HepG2 (cell line): ENCODE results near the gene PCNX1. TPM values are rescaled to one million over a fixed set of nuclear protein-coding genes. Genes with fewer than 3 reads are reported as not detected.

Experiments used
- ATAC-seq: fragments of 200-7000 bp; cut with Tn5 transposase; 3 replicates; pipeline ENCODE4 v1.9.1; 2020; ENCODE audit warnings: mild to moderate bottlenecking, moderate library complexity
- BruUV-seq: library from RNA; stranded (reverse); fragments of 400-500 nt; replicated peaks from 2 replicates; lab custom pipeline; 2021; lab: Mats Ljungman, UMichigan
- CTCF ChIA-PET: fragments of 300-600 bp; formaldehyde crosslinking; extraction: SDS; loops from one replicate; lab custom pipeline; 2021; ENCODE audit warnings: low total read pairs, inconsistent platforms, low intra/inter-chr PET ratio; lab: Yijun Ruan, JAX
- POLR2A ChIA-PET: fragments of 350-600 bp; sonication (Branson Sonifier 250); formaldehyde crosslinking; loops from one replicate; lab custom pipeline; 2020; ENCODE audit warnings: antibody characterized with exemption, inconsistent platforms; lab: Yijun Ruan, JAX
- DNase-seq: peaks from one replicate; pipeline ENCODE4 v3.0.0-alpha.2; 2015; ENCODE audit warnings: low spot score
- FAIRE-seq: peaks from 3 replicates; lab custom pipeline; 2011; peaks lifted over from hg19 to GRCh38; lab: Jason Lieb, UNC
- H2AFZ ChIP-seq: one replicate; pipeline ENCODE4 v1.6.1; 2011; ENCODE audit warnings: low read length, inconsistent platforms
- H3K27ac ChIP-seq: fragments of 300-600 bp; 3 replicates; pipeline ENCODE4 v1.8.0; 2011; ENCODE audit warnings: mixed run types, mild to moderate bottlenecking, mixed read lengths, low read length, inconsistent platforms; ENCODE audit not compliant: insufficient read depth; ENCODE audit errors: extremely low read length
- H3K27me3 ChIP-seq, 2 experiments: fragments of 200-600 bp in 1 of 2; 2 replicates in 1 of 2; 3 replicates in 1 of 2; pipeline versions ENCODE4 v1.6.0 to v1.8.0; 2011; ENCODE audit warnings: low read length in 2 of 2, mild to moderate bottlenecking in 2 of 2, moderate library complexity in 2 of 2, inconsistent platforms in 1 of 2; ENCODE audit not compliant: insufficient read depth in 2 of 2, control insufficient read depth in 1 of 2
- H3K36me3 ChIP-seq, 2 experiments: fragments of 200-600 bp in 1 of 2; replicated peaks in 1 of 2; 2 replicates in 1 of 2; 3 replicates in 1 of 2; pipeline versions ENCODE4 v1.5.1 to v1.8.0; 2011; ENCODE audit warnings: low read length in 2 of 2, inconsistent platforms in 1 of 2; ENCODE audit not compliant: insufficient read depth in 2 of 2, control insufficient read depth in 1 of 2
- H3K4me1 ChIP-seq: 2 replicates; pipeline ENCODE4 v1.5.1; 2012; ENCODE audit warnings: low read length, inconsistent platforms; ENCODE audit not compliant: insufficient read depth
- H3K4me2 ChIP-seq: 2 replicates; pipeline ENCODE4 v1.6.0; 2011; ENCODE audit warnings: low read depth, low read length, inconsistent platforms
- H3K4me3 ChIP-seq, 3 experiments: fragments of 200-600 bp in 1 of 3; sonication (generic), shearing (Covaris generic) in 1 of 3; replicated peaks in 1 of 3; 2 replicates each; pipeline ENCODE4 v1.5.1; 2011 to 2016; ENCODE audit warnings: low read length in 3 of 3, inconsistent platforms in 2 of 3, low read depth in 2 of 3, mild to moderate bottlenecking in 2 of 3, control low read depth in 1 of 3, mixed read lengths in 1 of 3; ENCODE audit not compliant: insufficient read depth in 1 of 3
- H3K79me2 ChIP-seq: one replicate; pipeline ENCODE4 v1.6.1; 2011; ENCODE audit warnings: low read length, inconsistent platforms; ENCODE audit not compliant: insufficient read depth
- H3K9ac ChIP-seq: 2 replicates; pipeline ENCODE4 v1.6.0; 2011; ENCODE audit warnings: mild to moderate bottlenecking, low read depth, low read length, inconsistent platforms; ENCODE audit not compliant: insufficient read depth
- H3K9me3 ChIP-seq: 2 replicates; pipeline ENCODE4 v1.5.1; 2012; ENCODE audit warnings: mild to moderate bottlenecking, low read length
- H4K20me1 ChIP-seq: 2 replicates; pipeline ENCODE4 v1.6.0; 2011; ENCODE audit warnings: inconsistent platforms, mild to moderate bottlenecking, low read length, moderate library complexity; ENCODE audit not compliant: insufficient read depth
- GATA4 ChIP-seq: sonication (generic); IDR thresholded peaks from 2 replicates; pipeline ENCODE4 v1.6.1; 2016; ENCODE audit warnings: antibody characterized with exemption, low read depth, borderline replicate concordance
- GATAD2A ChIP-seq: IDR thresholded peaks from 2 replicates; pipeline ENCODE4 v1.6.1; 2016
- KDM5B ChIP-seq: sonication (generic); formaldehyde crosslinking; IDR thresholded peaks from 2 replicates; pipeline ENCODE4 v1.4.0; 2020; ENCODE audit warnings: missing genetic modification reagents, mild to moderate bottlenecking, borderline replicate concordance
- ZEB1 ChIP-seq: IDR thresholded peaks from 2 replicates; pipeline ENCODE4 v1.6.1; 2012; ENCODE audit warnings: mild to moderate bottlenecking, low read depth, inconsistent platforms; ENCODE audit not compliant: insufficient replicate concordance
- ZFP41 ChIP-seq: sonication (generic); formaldehyde crosslinking; IDR thresholded peaks from 2 replicates; pipeline ENCODE4 v1.4.0; 2020; ENCODE audit warnings: mild to moderate bottlenecking, missing genetic modification reagents, borderline replicate concordance
- ZNF12 ChIP-seq: sonication (generic); formaldehyde crosslinking; IDR thresholded peaks from 2 replicates; pipeline ENCODE4 v1.5.0; 2020; ENCODE audit warnings: missing genetic modification reagents
- ZNF746 ChIP-seq: sonication (generic); formaldehyde crosslinking; IDR thresholded peaks from 2 replicates; pipeline ENCODE4 v1.8.0; 2022; ENCODE audit warnings: mild to moderate bottlenecking, missing genetic modification reagents
- ZNF839 ChIP-seq: sonication (generic); formaldehyde crosslinking; IDR thresholded peaks from 2 replicates; pipeline ENCODE4 v1.4.0; 2020; ENCODE audit warnings: missing genetic modification reagents, mild to moderate bottlenecking, borderline replicate concordance
- WGBS: methylation state at CpG from one replicate; pipeline ENCODE4 v1.1.6; 2017; ENCODE audit warnings: low lambda C conversion rate; 5-methylcytosine and 5-hydroxymethylcytosine counted together
- in situ Hi-C: cut with HindIII; loops from 2 replicates; pipeline ENCODE4 v1.10.0; 2017; ENCODE audit warnings: low pct_unique_long_range_greater_than_20kb; ENCODE audit not compliant: extremely low pct_ligation_motif_present
- intact Hi-C: fragments of 100-400 bp; cut with micrococcal nuclease; formaldehyde crosslinking; loops from one replicate; pipeline ENCODE4 v1.10.0; 2022; ENCODE audit not compliant: unreplicated experiment
- polyA plus RNA-seq, 8 experiments: library from polyadenylated mRNA; depleted of rRNA in 3 of 8; stranded (reverse) in 7 of 8; unstranded in 1 of 8; fragments of >200 nt; fragmentation: Illumina TruSeq in 4 of 8; extraction: Trizol in 4 of 8; gene quantifications; 2 replicates each; pipeline versions ENCODE4 v1.2.1 to v1.2.3, GENCODE V29; 2011 to 2016; ENCODE audit warnings: low read depth in 4 of 8, missing spikeins in 1 of 8, mixed read lengths in 1 of 8; ENCODE audit not compliant: insufficient read depth in 1 of 8
- total RNA-seq, 5 experiments: library from RNA; depleted of rRNA; stranded (reverse); fragments of >200 nt; fragmentation: Illumina TruSeq; extraction: Trizol; gene quantifications; 2 replicates each; pipeline ENCODE4 v1.2.3, GENCODE V29; 2016; ENCODE audit warnings: low read depth in 1 of 5

PCNX1 gene
- total and polyA plus RNA-seq, 2 of the 13 experiments (the other 11 are each of a cell fraction or from before 2014, with no cell fraction given), result 24.9 to 30.3 TPM

DNA sequence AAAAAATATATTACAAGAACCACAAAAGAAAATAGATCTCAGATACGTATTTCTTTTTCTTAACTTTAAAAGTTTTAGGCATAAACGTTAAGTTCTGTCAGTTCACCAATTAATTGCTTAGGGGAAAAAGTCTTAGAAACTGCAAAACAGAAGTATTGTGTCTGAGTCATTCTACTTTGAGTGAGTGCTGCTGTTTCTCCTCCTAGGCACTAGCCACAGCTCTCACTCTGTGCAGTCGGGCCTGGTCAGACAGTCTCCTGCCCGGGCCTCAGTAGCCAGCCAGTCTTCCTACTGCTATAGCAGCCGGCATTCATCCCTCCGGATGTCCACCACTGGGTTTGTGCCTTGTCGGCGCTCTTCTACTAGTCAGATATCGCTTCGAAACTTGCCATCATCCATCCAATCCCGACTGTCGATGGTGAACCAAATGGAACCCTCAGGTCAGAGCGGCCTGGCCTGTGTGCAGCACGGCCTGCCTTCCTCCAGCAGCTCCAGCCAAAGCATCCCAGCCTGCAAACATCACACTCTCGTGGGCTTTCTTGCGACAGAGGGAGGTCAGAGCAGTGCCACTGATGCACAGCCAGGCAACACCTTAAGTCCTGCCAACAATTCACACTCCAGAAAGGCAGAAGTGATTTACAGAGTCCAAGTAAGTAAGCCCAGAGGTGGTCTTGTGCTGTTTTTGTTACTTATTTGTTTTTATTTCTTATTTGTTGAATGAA, 201.3 kb downstream of the PCNX1 start:
- intact Hi-C loops, result no loop called here
- Histone ChIP-seq H3K36me3 (peaks cover 6 to 42% of the 10 kb centered on the region in 2 experiments), H3K4me3 (no peak overlapping the region), H3K27me3 (no peaks in the 10 kb centered on the region), H3K4me1 (no peaks in the 10 kb centered on the region), H2AFZ (no peak overlapping the region), H3K27ac (no peak overlapping the region), H4K20me1 (no peaks in the 10 kb centered on the region), H3K9ac (no peak overlapping the region), H3K9me3 (no peaks in the 10 kb centered on the region), H3K4me2 (no peak overlapping the region), H3K79me2 (no peaks in the 10 kb centered on the region)
- in situ Hi-C loops, result no loop called here
- ChIA-PET POLR2A (no interaction called here), CTCF (no interaction called here)
- no TSS peak for BruUV-seq
- 92% methylated on average over 16 of the region's 16 CpGs for WGBS
- FAIRE-seq, result no peak
- ATAC-seq, result no peak
- TF ChIP-seq ZNF12 (CRISPR knock-in tag) (no peak), ZEB1 (no peak), GATAD2A (CRISPR knock-in tag) (no peak), ZNF839 (no peak), GATA4 (no peak)
- no peak for DNase-seq

DNA sequence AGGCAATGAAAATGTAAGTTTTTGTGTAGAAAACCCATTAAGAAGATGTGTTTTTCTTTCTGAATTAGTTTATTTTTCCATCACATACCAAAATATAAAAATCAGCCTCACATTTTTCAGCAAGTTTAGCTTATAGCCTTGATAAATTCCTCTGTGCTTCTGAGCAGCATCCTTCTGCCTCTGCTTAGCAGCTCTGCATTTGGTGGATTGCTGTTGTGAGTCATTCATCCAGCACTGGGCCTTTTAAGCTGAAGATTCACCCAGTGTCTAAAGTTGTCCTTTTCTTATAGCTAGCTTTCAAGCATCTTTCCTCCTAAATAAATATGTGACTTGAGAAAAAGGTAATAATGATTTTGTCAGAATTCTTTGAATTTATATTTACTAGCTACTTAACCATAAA, 206.1 kb downstream of the PCNX1 start:
- BruUV-seq, result no TSS peak
- H3K4me3 ChIP-seq, result no peak overlapping the region
- H3K9ac ChIP-seq, result no peak overlapping the region
- H3K36me3 ChIP-seq, result peaks cover 6 to 22% of the 10 kb centered on the region in 2 experiments
- DNase-seq (no peak), ATAC-seq (no peak), FAIRE-seq (no peak)
- H3K27ac ChIP-seq, result no peak overlapping the region
- no peaks in the 10 kb centered on the region for H3K9me3 ChIP-seq
- H3K4me2 ChIP-seq, result no peak overlapping the region
- H2AFZ ChIP-seq, result no peak overlapping the region
- ChIA-PET CTCF (no interaction called here), POLR2A (no interaction called here)
- in situ Hi-C loops, result no loop called here
- H3K27me3 ChIP-seq, result no peaks in the 10 kb centered on the region
- no peak for TF ChIP-seq ZFP41 (CRISPR knock-in tag)
- TF ChIP-seq KDM5B (CRISPR knock-in tag), result no peak
- no peak for TF ChIP-seq ZNF746 (CRISPR knock-in tag)
- intact Hi-C loops, result no loop called here
- H3K4me1 ChIP-seq, result peaks cover 42% of the 10 kb centered on the region
- H3K79me2 ChIP-seq, result no peaks in the 10 kb centered on the region
- no peaks in the 10 kb centered on the region for H4K20me1 ChIP-seq
